Stimulated activated CD4-positive, alpha-beta T cell treated with anti-CD3 and anti-CD28 coated beads, TNF-alpha, amount 100 ng/mL, for 1 hour (primary cell): ENCODE results near the gene CNDP1.
"Not testable (repeated sequence)": the region's sequence is repeated elsewhere in the genome, so short reads cannot be mapped to it uniquely, and the experiment has no call there.

Experiments
- DNase-seq, 3 donors: peaks; one replicate each; pipeline ENCODE4 v3.0.0-alpha.2; 2020; ENCODE audit warnings: low read depth in 3 of 3, low spot score in 1 of 3

CNDP1 gene

DNA sequence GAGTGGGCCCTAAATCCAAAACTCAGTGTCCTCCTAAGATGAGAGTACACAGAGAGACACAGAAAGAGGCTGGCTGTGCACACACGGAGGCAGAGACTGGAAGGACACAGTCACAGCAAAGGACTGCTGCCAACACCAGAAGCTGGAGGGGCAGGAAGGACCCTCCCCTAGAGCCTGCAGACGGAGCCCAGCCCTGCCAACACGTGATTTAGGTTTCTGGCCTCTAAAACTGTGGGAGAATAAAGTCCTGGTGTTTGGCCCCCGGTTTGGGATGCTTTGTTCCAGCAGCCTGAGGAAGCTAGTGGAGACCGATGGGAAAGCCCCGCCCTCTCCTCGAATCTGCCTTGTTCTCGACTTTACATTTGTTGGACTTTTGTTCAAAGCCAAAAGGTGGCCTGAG lies 10.6 kb downstream of the CNDP1 start:
- DNase-seq: no peak

DNA sequence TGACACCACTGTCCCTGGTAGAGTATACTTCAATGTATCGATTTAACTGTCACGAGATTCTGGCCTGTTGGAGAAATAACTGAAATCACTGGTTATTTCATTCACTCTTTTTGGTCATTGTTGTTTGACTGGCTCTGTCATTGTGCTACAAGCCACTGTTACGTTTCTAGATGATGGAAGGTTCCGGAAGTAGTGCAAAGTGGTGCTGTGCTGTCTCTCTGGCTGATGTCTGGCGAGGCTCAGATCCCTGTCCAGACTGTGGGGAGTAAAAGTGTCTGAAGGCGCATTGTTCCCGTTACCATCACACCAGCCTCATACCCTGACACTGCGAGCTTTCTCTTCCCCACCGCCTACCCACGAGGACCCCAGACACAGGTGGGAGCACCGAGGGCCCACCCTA lies 11.7 kb downstream of the CNDP1 start:
- no peak for DNase-seq

DNA sequence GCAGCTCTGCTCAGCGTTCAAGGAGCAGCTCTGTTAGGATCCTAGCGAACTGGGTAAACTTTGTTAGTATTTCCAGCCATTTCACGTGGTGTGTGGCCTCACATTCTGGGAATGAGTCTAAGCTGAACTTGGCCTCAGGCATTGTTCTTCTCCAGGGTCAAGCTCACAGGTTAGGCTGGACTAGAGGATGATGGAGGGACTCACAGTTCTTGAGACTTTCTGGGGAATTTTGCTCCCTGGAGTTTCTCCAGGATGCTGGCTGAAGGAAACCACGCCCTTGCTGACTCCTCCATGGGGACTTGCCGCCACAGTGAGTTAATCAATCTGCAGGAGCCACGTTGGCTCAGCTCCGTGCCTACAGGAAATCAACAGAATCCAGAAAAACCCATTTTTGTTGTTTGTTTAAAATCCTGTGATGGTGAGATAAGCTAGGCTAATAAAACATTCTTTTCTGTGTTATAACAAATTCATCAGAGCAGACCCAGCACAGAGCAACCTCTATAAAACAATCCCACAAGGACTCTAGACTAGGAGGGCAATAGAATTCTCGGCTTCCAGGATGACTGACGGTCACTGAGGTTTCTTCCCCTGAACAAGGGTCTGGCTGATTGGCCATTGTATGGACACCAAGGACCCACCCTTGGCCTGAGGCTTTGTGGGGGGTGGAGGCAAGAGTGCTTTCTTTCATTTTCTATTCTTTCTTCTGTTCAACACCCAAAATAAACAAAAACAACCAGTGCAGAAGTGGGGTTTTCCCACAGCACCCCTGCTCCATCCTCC lies 12.6 kb downstream of the CNDP1 start:
- DNase-seq: no peak

DNA sequence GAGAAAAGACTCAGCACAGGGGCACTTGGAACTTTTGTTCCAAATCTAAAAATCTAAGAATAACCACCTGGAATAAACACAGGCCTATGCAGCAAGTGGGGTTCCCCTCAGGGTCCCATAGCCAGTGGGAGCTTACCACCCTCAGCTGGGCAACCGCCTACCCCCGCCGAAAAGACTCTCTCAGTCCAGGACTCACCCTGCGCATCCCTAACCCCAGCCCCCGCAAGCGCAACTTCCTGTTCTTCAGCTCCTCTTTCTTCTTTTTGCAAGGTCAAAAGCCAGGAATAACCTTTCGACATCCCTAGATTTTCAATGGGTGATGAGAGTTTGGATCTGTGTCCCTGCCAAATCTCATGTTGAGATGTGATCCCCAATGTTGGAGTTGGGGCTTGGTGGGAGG lies 13.6 kb downstream of the CNDP1 start:
- DNase-seq: no peak

DNA sequence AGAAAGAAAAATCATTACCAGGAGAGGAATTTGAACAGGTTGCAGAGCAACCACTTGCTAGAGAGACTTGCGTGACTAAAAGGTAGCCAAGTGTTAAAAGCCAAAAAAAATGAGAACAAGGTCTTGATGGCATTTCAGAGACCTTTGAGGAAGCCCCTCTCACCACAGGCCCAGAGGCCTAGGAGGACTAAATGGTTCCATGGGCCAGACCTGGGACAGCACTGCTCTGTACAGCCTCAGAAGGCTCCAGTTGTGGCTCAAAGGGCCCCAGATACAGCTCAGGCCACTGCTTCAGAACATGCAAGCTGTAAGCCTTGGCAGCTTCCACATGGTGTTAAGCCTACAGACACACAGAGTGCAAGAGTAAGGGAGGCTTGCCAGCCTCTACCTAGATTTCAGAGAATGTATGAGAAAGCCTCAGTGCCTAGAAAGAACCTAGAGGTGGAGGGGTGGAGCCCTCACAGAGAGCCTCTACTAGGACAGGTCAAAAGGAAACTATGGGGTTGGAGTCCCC lies 15.3 kb downstream of the CNDP1 start:
- DNase-seq: no peak

DNA sequence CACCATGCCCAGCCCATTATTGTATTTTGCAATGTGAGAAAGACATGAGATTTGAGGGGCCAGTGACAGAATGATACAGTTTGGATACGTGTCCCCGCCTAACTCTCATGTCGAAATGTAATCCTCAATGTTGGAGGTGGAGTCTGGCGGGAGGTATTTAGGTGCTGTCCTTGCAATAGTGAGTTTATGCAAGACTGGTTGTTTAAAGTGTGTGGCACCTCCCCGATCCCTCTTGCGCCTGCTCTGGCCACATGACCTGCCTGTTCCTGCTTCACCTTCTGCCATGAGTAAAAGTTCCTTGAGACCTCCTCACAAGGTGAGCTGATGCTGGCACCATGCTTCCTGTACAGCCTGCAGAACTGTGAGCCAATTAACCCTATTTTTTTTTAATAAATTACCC lies 16.6 kb downstream of the CNDP1 start:
- DNase-seq: no peak

DNA sequence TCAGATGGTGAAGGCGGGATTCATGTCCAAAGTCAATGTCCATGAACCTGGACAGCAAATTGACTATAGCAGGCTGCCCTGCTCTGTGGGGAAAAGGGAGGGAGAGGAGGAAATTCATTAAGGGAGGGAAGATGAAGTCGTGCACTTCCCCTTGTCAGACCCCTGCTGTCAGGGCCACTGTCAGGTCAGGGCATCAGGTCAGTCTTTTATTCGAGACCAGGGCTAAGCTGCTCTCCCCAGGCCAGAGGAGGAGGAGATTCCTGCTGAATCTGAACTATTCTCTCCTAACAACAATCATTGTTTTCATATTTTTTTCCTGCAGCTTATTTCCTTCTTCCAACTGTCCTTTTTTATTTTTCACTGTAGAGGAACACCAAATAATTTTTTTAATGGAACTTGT lies 17.2 kb downstream of the CNDP1 start:
- no peak for DNase-seq

DNA sequence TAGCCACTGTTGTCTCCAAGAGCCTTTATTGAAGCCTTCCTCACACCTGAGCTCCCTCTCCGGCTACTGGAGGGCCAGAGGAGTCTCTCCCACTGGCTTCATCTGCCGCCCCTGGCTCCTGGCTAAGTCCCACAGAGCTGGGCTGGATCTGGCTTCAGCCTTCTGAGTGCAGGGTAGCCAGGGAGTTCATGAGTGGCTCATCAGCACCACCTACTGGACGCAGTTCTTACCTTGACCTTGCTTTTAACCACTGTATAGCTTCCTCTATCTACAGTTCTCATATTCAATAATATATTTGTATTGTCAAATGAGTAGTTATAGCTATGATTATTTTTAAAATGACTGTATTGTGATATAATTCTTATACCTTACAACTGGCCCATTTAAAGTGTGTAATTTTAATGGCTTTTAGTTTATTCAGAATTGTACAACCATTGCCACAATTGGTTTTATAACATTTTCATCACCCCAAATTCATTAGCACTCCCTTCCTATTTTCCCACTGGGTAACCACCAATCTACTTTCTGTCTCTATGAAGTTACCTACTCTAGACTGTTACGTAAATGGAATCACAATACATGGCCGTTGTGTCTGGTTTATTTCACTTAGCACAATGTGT lies 17.7 kb downstream of the CNDP1 start:
- peak; percentile 18 to 64 (median 48) for DNase-seq

DNA sequence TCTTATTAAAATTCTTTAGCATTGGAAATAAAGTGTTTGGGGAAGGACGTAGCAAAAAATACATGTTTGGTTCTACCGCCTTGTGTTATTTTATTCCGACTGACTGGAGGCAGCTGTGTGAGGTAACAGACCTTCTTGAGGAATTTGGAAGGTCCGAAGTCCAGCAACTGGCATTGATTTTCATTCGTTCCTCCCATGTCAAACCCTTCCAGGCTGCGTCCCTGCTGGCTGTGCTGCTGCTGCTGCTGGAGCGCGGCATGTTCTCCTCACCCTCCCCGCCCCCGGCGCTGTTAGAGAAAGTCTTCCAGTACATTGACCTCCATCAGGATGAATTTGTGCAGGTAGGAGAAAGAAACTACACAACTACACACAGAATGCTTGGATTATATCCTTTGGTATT lies 21.8 kb downstream of the CNDP1 start:
- DNase-seq: no peak

DNA sequence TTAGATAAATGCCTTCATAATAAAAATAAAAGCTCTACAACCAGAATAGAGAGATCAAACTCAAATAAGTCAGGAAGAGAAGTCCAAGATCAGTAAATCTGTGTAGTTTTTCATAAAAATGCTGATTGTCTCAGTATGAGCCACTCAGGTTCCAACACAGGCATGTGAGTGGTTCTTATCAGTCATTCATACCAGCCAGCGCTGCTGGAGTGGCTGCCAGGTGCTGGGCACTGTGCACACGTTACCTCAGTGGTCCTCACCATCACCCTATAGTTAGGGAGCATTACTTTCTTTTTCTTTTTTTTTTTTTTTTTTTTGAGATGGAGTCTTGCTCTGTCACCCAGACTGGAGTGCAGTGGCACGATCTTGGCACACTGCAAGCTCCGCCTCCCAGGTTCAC lies 23.8 kb downstream of the CNDP1 start:
- no peak for DNase-seq

DNA sequence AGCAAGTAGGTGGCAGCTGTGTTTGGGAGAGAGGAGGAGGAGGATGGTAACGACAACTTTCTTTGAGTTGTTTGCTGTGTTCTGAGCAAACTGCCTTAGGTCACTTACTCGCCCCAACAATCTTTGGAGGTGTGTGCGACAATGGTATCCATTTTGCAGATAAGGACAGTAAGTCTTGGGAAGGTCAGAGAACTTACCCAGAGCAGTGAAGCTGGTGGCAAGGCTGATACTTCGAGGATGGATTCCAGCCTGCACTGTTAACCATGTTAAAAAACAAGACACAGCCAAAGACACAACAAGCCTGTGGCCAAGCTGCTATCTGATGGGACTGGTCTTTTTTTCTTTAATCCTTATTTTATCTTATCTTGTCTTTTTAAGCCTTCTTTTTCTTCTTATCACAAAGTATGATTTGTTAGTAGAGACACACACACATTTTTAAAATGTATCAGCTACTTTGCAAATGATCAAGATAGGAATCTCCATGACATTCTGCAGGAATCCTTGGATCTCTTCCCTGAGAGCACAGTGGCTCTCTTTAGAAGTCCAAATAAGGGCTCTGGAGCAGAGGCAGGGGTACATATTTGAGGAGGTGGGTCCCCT lies 27.9 kb downstream of the CNDP1 start:
- DNase-seq: no peak

DNA sequence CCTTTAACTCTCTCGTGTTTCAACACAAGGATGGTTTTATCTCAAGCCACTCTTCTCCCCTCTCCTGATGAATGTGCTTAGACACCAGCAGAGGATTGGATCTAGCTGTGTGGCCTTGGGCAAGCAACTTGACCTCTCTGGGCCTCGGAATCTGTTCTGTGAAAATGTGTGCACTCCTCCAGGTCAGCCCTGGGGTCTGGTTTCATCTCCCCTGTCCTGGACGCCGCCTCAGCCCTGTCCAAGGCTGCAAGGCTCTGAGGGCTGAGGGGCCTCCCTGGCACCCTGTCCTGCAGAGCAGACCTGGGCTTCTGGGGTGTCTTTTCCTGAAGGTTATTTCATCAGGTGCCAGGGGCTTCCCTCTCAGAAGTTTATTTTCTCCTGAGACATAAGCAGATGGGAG lies 28.5 kb downstream of the CNDP1 start:
- no peak for DNase-seq

DNA sequence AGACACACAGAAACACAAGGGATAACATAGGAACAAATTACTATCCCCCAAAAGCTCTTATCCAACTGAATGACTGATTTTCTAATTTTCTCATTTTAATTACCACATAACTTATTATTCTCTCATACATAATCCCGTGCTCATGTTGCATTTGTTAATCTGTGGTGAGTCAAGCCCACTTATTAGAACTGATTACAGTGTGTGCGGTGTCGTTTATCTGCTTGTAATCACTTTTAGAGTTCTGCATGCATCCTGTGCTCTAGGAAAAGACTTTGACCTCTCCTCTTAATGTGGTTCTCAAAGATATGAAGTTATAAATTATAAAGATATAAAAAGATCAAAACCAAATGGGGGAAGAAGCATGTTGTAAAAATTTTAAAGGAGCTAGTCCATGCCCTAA lies 29.7 kb downstream of the CNDP1 start:
- no peak for DNase-seq

DNA sequence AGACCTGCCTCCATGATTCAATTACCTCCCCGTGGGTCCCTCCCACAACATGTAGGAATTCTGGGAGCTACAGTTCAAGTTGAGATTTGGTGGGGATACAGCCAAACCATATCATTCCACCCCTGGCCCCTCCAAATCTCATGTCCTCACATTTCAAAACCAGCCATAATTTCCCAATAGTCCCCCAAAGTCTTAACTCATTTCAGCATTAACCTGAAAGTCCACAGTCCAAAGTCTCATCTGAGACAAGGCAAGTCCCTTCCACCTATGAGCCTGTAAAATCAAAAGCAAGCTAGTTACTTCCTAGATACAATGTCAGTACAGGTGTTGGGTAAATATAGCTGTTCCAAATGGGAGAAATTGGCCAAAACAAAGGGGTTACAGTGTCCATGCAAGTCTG lies 30.9 kb downstream of the CNDP1 start:
- DNase-seq: not testable (repeated sequence)

DNA sequence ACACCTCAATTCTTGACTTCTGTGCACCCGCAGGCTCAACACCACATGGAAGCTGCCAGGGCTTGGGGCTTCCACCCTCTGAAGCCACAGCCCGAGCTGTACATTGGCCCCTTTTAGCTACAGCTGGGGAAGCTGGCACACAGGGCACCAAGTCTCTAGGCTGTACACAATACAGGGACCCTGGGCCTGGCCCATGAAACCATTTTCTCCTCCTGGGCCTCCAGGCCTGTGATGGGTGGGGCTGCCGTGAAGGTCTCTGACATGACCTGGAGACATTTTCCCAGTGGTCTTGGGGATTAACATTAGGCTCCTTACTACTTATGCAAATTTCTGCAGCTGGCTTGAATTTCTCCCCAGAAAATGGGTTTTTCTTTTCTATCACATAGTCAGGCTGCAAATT lies 31.7 kb downstream of the CNDP1 start:
- DNase-seq: not testable (repeated sequence)

DNA sequence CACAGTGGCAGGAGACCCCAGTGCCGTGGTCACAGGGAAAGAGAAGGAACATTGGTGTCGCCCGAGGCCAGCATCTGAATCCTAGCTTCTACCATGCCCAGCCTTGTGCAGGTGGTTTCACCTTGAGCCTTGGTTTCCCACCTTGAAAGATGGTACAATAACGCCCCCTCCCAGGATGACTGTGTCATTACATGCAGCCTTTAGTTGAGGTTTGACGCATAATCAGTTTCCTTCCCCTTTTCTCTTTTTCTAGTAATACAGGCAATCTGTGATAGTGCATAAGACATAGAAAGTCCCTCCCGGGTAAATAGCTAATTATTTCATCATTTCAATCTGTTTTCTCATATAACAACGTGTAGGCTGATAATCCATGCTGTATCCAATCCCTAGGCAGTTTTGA lies 33.5 kb downstream of the CNDP1 start:
- DNase-seq: no peak

DNA sequence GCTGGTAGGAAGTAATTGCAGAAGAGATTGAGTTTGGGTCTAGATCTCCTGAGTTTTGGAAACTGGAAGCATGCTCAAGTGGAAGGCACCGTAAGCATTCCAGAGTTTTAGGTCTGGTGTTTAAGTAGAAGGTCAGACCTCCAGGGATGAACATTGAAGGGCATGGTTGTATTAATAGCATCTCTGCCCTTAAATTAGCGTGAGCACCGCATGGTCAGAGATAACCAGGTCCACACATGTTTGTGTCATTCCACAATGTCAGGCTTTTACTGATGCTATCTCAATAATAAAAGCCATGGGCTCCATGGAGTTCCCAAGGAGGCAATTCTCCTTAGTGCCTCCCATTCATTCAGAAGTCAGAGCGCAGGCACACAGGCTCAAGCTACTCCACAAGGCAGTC lies 35.1 kb downstream of the CNDP1 start:
- no peak for DNase-seq

DNA sequence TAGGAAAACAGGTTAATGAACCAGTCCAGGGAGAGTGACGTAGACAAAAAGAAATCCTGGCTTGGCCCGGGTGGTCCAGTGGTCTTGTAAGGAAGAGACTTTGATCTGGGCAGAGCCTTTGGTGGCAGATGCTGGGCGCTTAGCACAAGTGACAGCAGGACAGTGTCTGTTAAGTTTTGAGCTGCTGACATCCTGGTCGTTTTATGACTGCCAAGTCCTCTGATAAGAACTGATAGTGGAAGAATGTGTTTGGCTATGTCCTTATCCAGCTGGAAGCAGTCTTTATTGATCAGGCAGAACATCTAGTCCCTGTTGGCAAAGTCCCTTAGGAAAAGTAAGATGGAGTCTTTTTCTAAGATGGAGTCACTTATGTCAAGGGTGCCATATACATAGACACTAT lies 36.0 kb downstream of the CNDP1 start:
- DNase-seq: no peak

DNA sequence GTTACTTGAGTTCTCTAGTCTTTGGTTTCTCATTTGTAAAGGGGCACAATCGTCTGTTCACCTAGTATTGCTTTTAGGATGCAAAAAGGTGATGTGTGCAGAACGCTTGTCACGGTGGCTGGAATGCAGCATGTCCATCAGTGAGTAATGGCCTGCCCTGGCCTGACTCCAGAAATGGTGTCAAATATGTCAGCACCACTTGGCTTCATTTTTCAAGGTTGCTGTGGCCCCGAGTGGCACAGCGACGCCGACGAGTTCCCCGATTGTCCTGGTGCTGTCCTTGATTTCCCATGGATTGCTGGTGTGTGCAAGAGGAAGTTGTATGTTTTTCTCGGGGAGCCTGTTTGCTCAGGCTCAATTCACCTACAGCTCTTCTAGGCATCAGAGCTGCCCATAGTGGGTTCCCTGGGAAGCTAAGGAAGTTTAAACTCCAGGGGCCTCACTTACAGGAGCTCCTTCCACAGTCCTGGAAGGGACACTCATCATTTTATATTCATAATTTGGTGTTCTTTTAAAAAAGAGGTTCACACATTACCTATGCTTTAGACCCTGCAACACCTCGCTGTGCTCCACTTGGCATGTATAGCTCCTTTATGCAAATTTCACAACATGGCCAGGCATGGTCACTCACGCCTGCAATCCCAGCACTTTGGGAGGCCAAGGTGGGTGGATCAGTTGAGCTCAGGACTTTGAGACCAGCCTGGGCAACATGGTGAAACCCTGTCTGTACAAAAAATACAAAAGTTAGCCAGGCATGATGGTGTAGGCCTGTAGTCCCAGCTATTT lies 37.8 kb downstream of the CNDP1 start:
- DNase-seq: no peak

DNA sequence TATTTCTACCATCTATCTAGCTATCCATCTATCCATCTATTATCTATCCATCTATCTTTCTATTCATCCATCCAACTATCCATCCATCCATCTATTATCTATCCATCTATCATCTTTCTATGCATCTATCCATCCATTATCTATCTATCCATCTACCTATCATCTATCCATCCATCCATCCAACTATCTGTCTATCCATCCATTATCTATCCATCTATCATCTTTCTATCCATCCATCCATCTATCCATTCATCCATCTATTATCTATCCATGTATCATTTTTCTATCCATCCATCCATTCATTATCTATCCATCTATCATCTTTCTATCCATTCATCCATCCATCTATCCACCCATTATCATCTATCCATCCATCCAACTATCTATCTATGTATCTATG lies 38.8 kb downstream of the CNDP1 start:
- no peak for DNase-seq

DNA sequence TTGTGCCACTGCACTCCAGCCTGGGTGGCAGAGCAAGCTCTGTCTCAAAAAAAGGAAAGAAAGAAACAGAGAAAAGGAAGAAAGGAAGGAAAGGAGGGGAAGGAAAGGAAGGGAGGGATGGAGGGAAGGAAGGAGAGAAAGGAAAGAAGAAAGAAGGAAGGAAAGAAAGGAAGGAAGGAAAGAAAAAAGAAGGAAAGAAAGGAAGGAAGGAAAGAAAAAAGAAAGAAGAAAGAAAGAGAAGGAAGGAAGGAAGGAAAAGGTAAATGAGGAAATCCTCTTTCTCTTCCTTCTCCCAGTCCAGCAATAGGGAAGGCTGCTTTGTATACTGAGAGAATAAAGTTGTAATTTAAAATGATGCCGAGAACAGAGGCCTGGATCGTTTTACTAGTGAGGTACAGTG lies 40.6 kb downstream of the CNDP1 start:
- no peak for DNase-seq

DNA sequence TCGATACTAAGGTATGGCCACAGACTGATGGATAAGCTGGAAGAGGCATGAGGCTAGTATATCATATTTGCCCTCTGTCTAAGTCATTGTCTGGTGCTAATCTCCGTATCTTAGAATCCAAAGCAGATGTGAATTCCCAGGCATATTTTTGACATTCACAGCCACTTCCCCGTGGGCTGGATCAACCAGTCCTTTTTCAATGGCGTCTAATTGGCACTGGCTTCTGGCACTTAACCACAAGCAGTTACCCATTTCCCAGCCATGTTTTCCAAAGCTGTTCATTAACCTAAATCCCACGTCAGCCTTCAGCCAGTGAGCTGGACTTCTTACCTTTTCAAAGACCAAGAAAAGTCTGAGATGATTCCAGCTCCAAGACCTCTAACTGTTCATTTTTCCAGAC lies 42.7 kb downstream of the CNDP1 start:
- DNase-seq: no peak
